GM19372 (cell line): ENCODE measurements around the gene PSMD11.
"Not testable (repeated sequence)": the region's sequence is repeated elsewhere in the genome, so short reads cannot be mapped to it uniquely, and the experiment has no call there.

Source experiments
- ATAC-seq: cut with Tn5 transposase; IDR thresholded peaks from one replicate; pipeline ENCODE4 v1.9.1; 2021; ENCODE audit warnings: mild to moderate bottlenecking, low read depth, moderate library complexity; ENCODE audit not compliant: unreplicated experiment

The PSMD11 gene

DNA sequence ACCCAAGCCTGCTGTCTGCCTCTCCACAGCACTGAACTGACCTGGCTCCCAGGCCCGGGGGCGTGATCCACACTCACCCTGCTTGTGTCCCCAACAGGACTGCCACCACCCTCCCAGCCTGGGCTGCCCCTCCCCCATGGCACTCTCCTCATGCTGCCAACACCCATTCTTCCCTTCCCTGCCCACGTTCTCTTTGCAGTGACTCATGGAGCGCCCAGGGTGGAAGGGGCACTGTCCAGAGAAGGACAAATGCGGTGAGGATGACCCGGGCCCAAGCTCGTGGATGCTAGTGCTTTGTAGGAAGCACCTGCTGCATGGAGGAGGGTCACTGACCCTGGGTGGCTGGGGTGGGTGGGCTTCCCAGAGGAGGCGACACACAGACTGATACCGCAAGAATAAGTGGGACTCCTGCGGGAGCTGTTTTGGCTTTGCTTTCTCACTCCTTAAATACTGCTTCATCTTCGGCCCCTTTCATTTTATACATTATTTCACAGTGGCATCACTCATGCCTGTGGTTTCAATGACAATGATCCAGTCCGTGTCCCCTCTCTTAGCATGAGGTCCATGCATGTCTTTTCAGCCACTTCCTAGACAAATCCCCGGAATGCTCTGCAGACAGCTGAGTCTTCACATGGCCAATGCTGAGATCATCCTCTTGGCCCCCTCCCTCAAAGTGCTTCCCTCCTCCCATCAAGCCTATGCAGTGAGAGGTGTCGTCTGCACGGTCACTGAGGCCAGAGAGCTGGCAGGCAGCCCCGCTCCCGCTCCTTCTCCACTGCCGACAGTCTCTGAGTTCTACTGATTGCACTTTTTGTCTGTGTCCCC is 60.1 kb downstream of the PSMD11 start:
- no peak for ATAC-seq

DNA sequence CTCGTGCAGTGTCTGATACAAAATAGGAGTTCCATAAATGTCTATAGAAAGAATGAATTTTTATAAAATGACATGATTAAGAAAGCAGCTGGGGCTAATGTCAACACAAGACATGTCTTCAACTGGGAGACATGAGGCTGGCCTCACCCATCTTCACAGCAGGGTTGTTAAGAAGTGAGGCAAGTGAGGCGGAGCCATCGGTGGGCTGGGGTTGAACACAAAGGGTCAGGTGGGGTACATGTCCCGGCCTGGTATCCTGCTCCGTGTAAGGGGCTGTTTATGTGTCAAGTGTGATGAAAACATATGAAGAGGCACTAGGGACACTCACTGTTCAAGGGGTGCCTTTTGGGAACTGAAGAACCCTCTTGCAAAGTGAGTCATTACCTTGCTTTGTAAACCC is 64.6 kb downstream of the PSMD11 start:
- ATAC-seq = no peak

DNA sequence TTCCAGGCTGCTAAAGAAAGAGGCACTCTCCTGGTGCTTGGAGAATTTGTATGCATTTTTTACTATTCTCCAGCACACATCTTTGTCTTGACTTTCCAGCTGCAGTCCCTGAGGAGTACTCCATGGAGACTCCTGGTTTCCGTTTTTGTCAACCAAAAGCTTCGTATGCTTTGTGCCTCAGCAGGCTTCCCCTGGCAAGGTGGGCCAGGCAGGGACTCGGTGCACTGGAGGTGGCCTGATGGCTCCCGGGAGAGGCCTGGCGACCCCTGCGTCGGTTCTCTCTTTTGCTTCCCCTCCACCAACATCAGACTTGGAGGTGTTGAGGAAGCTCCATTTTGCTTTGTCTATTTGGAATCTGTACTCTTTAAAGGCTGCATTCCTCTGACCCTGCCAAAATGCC is 66.2 kb downstream of the PSMD11 start:
- no peak for ATAC-seq

DNA sequence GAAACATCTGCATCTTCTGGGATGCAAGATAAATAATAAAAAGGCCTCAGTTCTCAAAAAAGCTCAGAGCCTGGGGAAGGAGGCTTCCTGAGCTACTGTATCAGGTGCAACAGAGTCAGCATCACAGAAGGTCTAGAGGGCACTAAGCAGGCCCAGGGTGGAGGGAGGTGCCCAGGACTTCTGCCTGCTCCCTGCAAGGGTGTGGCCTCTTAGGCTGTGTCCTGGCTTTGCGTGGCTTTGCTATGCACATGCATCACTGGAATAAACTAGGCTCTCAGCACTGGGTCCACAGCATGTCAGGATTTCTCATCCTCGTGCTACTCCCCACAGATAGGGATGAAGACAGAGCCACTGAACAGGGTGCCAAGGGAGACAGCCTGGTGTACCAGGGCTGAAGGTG is 68.0 kb downstream of the PSMD11 start:
- ATAC-seq = no peak

DNA sequence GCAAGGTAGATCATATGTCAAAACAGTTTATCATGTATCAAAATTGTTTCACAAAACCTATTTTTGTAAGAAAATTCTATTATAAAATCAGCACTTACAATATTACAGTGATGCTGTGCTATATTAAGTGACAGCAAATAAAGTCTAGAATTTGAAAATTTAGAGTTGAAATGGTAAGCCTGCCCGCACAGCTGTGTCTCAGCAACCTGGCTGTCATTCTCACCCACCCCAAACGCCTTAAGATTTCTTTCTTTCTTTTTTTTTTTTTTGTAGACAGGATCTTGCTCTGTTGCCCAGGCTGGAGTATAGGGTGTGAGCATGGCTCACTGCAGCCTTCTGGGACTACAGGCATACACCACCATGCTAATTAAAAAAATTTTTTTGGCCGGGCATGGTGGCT is 69.3 kb downstream of the PSMD11 start:
- no peak for ATAC-seq

DNA sequence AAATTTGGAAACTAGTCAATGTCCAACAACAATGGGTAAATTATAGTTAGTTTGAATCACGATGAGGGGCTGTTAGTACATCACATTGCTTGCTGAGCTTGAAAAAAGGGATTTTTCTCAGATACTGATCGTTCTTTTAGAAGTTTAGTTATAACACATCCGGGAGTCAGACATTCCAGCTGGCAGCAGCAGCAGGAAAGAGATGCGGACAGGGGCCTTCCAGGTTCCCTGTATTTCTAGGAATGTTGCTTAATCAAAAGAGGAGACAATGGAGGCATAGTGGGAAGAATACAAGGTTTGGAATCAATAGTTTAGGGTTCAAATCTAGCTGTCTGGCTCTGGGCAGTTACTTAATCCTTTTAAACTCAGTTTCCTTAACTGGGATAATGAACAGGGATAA is 70.3 kb downstream of the PSMD11 start:
- no peak for ATAC-seq

DNA sequence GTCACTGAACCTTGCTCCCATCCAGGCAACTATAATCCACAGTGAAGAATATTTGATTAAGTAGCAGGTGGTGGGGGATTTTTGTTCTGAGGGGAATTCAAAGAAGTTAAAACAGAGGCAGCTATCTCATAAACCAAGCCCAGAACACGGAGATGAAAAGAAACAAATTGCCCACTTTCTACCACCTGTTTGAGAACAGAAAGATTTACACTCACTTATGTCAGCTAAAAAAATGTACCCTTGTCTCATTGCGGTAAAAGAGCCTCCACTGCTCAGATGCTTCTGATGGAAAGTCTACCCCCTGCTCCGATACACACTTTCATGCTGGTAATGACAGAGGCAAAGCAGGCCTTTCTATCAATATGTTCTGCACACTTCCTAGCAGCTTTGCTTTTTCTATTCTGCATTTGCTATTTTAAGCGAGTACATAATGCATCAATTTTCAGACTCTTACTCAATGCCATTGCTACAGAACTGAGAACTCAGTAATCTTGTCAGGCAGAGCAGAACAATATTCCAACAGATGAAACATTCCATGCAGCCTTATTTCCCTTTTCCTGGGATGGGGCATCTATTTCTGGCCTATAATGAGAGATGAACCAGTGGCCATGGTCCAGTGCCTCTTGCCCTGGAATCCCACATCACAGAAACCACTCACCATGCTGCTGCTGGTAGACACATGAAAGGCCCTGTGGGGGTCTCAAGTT is 71.5 kb downstream of the PSMD11 start:
- ATAC-seq = no peak

DNA sequence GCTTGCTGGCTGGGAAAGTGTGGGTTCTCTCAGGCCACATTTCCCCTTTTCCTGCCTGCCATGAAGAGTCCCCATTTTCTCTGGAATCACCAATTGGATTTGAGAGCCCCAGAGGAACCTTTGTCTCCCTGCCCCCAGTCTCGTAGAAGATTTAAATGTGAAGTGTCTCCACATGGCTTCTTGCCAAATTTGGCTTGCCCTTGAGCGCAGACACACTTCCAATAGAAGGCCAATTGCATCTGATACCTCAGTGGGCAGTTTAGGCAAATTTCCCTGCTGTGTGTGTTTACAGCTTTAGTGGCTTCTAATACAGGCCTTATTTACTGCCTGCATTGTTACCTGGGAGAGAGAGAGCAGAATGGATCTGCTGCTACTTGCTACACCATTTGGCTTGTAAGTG is 72.1 kb downstream of the PSMD11 start:
- ATAC-seq = no peak

DNA sequence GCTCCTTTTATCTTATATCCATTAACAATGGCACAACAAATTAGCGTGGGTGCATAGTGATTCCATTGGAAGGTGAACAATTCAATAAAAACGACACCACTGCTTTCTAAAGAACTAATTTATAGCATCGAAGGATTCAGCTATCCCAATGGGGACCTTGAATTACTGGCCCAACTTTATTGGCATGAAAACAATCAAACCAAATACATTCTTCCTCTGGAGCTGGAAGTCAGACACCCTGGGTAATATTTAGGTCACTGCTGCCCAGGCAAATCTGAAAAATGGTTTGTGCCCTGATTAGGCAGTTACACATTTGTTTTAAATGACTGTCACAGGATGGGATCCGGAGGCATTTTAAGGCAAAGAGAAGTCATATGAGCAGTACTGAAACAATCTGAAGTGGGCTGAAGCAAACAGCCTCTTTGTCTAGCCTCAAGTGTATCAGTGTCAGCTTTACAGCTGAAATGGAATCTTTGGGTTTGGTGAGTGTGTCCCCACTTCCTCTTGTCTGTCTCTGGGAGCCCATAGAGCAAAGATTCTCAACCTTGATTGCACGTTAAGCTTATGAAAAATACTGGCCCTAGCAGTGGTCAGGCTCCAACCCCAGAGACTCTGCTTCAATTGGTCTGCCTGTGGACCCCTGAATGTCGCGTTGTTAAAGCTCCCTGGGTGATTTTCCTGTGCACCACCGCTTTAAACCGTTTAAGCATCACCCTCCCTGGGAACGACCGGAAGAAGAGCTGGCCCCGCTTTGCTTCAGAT is 72.8 kb downstream of the PSMD11 start:
- peak; percentile 48 for ATAC-seq

DNA sequence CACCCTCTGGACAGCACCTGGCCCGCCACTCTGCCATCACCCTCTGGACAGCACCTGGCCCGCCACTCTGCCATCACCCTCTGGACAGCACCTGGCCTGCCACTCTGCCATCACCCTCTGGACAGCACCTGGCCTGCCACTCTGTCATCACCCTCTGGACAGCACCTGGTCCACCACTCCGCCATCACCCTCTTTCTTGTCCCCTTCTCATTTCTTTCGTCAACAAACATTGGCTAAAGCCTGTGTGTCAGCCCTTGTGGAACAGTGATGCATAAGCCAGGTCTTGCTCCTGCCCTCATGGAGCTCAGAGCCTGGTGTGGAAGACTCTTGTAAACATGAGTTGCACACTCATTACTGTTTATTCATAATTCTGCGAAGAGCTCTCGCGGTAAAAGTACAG is 73.7 kb downstream of the PSMD11 start:
- no peak for ATAC-seq

DNA sequence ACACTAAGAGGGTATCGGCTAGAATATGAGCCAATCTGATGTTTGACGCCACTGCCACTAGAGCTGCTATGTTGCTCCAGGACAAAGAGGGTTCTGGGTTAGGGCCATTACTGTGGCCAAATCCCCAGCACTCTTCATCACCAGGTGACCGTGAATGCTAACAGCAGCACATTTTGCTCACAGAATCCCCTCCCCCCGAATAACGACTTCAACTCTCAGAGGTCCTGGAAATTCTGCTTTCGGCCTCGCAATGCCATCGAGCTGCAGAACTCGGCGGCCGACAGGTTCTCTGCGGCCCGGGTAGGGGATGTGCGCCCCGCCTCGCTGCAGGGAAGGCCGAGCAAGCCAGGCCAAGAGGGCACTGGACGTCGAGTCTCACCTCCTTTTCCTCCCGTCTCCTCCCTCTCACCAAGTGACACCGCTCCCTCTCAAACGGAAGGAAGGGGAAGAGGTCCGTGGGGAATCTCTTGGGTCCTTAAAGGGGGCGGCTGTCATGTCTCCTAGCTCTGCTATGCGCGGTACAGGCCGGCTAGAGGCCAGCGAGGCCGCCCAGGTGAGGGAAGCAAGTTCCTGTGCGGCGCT is 74.4 kb downstream of the PSMD11 start:
- ATAC-seq = no peak

DNA sequence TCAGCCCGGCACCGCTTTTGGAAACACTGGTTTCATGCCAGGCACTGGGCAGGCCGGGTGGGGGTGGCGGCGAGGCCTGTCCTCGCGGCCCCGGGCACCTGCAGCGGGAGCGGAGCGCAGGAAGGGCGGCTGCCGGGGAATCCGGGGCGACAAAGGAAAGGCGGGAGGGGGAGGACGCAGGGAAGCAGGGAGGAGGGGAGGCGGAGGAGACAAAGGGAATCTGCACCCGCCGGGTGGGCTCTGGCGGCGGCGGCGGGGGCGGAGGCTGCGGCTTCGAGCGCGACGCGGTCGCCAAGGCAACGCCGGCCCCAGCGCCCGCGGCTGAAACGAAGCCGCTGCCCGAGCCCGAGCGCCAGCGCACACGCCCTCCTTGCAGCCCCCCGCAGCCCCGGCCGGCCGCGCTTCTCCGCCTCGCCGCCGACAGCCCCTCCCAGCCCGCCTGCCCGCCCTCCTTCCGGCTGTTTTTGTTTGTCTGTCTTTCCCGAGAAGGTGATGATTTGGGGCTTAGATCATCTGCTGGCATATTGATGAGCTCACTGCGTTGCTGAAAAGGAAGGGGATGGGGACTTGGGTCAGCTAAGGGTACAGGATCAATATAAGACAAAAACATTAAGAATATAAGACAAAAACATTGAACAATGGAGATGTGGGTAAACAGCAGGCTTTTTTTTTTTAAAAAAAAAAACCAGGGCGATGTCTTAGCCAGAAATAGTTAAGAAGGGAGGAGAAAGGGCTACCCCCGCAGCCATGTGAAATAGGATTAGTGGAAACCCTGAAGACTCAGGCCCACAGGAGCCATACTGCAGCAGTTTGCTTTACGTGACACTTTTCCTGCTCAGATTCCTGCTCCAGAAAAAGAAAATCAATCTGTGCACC is 75.2 kb downstream of the PSMD11 start:
- no peak for ATAC-seq

DNA sequence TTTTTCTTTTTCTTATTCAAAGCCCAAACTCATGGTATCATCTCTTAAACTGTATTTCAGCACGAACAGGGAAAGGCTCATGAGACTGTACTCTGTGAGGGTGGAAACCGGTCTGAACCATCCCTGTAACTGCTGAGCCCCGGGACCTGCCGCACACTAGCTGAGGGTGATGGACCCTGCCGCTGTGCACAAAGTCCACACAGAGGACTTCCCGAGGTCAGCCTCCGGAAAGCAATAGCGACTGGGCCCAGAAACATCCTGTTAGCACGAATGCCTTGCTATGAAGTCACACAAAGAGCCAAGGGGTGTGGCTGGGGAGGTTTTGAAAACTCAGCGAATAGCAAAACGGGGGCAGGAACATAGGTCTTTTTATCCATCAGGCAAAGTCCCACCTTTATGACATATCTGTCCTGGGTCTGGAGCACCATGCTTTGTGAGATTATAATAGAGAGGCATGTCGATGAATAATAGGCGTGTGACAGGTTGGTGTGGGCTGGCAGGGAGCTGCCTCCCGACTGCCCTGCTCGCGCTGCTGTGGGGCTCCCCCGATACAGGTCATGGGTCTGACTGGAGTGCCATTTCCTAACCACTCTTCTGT is 75.9 kb downstream of the PSMD11 start:
- no peak for ATAC-seq

DNA sequence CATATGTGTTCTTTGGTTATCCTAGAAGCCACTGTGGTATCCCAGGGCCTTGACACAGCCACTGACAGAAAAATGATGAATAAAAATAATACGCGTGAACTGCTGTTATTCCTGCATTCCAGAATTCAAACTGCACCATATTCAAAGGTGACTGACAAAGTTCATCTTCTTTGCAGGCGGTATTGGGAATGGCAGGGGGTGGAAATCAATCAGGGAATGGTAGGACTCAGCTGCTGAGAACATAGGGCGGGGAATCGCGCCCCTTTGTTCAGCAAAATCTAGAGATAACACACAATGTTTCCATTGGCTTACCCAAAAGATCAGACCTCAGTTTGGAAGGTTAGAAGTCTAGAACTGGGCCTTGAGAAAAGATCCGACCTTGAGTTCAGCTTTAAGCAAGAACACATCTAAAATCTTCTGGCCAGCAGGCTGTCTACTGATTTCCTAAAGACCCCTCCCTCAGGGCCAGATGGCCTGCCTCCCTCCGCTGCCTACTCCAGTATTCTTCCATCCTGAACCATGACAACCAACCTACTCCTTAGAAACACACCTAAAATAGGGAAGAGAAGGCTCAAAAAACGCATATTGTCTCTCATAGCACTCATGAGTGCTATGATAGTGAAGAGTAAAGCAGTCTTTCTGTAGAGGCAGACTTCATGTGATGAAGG is 76.6 kb downstream of the PSMD11 start:
- no peak for ATAC-seq

DNA sequence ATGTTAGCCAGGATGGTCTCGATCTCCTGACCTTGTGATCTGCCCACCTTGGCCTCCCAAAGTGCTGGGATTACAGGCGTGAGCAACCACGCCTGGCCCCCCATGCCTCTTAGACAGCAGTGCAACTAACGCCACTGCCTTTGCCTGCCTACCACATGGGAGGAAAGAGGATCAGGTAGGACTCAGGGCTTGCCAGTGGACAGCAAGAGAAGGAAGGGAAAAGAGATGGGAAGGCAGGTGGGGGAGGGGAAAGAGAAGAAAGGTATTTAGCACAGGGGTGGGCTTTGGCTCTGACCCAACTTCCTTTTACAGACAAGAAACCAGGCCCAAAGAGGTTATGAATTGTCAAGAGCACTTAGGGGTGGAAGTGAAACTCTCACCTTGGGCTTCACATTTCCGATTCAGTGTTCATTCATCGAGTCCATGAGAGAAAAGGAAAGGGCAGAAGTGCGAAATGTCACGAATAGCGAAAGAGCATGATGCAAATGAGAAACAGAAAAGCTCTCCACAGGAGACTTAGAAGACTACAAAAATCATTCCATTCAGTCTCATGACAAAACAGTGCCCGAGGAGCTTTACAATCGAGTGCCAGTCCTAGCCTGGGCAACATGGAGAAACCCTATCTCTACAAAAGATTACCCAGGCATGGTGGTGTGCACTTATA is 78.8 kb downstream of the PSMD11 start:
- ATAC-seq = peak; percentile 51

DNA sequence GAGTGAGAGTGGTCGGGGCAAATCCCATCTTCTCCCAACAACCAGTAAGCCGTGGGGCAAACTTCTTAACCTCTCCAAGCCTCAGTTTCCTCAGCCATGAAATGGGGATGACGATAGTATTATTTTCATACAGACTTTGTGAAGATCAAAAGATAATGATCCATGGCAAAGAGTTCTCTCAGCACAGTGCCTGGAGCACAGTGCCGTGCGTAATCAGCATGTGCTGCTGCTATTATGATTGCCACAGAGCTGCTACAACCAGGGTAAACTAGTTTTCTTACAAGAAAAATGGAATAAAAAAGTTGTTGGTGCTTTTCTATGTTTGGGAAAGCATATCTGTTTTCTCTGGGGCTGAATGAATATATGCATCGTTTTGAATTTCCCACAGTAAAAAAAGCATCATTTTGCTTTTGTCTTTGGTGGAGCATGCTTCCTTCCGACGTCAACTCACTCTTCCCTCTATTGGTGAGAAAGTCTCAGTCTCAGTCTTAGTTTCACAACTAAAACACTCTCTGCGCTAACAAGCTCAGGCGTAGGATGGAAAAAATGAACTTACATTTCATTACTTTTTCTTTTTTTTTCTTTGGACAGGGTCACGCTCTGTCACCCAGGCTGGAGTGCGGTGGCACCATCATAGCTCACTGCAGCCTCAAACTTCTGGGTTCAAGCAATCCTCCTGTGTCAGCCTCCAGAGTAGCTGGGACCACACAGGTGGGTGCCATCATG is 79.7 kb downstream of the PSMD11 start:
- ATAC-seq = no peak

DNA sequence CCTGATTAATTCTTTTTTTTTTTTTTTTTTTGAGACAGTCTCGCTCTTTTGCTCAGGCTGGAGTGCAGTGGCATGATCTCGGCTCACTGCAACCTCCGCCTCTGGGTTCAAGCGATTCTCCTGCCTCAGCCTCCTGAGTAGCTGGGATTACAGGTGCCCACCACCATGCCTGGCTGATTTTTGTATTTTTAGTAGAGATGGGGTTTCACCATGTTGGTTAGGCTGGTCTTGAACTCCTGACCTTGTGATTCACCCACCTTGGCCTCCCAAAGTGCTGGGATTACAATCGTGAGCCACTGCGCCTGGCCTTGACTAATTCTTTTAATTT is 80.2 kb downstream of the PSMD11 start:
- ATAC-seq = not testable (repeated sequence)

DNA sequence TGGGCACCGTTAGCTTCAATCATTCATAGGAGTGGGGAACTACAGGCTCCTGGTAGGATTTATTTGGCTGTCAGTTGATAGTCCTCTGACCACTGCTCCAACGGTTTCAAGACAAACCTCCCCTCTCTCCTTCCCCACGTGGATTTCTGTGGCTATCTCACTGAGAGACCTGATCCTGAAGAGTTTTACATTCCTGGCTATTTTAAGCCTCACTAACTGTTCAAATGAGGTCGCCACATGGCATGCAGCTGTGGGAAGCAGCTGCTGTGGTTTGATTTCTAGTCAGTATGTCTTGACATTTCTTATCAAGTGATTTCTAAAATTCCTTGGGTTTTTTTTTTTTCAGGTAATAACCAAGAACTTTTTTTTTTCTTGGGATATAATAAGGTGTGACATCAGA is 80.8 kb downstream of the PSMD11 start:
- ATAC-seq = no peak
